H1 (cell line): ENCODE data around the gene KRTAP10-5. TPM values are rescaled to one million over a fixed set of nuclear protein-coding genes. Genes with fewer than 3 reads are reported as not detected.

Experiments used
- CHD7 ChIP-seq: fragments of 300-600 bp; sonication (generic); IDR thresholded peaks from 2 replicates; pipeline ENCODE4 v1.7.1; 2012; ENCODE audit warnings: low read length, moderate library complexity, mild to moderate bottlenecking, inconsistent platforms; ENCODE audit not compliant: insufficient replicate concordance
- EGR1 ChIP-seq: IDR thresholded peaks from 2 replicates; pipeline ENCODE4 v1.6.1; 2011; ENCODE audit warnings: low read depth, low read length, borderline replicate concordance
- polyA plus RNA-seq, 7 experiments: library from polyadenylated mRNA; depleted of rRNA in 3 of 7; stranded (reverse) in 5 of 7; unstranded in 2 of 7; fragments of >200 nt in 5 of 7; fragments of 200-250 nt in 2 of 7; gene quantifications; 1 replicate in 5 of 7; 2 replicates in 1 of 7; 4 replicates in 1 of 7; pipeline versions ENCODE4 v1.2.1 to v1.2.3, GENCODE V29; 2011 to 2013; ENCODE audit warnings: missing spikeins in 2 of 7, mixed read lengths in 2 of 7
- total RNA-seq: library from RNA; stranded (reverse); fragmentation: NEBNext Ultra II Directional; extraction: Animal tissue kit (Norgen Biotek cat#: 25700); gene quantifications from 2 replicates; pipeline ENCODE4 v1.2.1, GENCODE V29; 2021

The KRTAP10-5 gene
- total and polyA plus RNA-seq, 2 of the 8 experiments (the other 6 are each of a cell fraction or from before 2014, with no cell fraction given), result 0.09 TPM; not detected in 1

- TF ChIP-seq CHD7, result no peak
- no peak for TF ChIP-seq EGR1
These were observed 35.8 kb downstream of the KRTAP10-5 start (continued) for GRCh38 chr21:44544566-44544965.
